GM10266 (cell line): ENCODE data around the gene ADGRG1.

Experiments
- DNase-seq: peaks from one replicate; pipeline ENCODE4 v3.0.0; 2012; ENCODE audit errors: extremely low spot score
- TF ChIP-seq, protein P1 (sequence below): IDR thresholded peaks from 2 replicates; pipeline ENCODE4 v1.5.1; 2012; ENCODE audit warnings: mild to moderate bottlenecking, low read depth; ENCODE audit not compliant: control insufficient read depth, insufficient read depth; ENCODE audit errors: missing control alignments

Gene ADGRG1

GRCh38 chr16:57672416-57672815 lies 44.0 kb downstream of the ADGRG1 start:
- TF ChIP-seq, protein P1, sequence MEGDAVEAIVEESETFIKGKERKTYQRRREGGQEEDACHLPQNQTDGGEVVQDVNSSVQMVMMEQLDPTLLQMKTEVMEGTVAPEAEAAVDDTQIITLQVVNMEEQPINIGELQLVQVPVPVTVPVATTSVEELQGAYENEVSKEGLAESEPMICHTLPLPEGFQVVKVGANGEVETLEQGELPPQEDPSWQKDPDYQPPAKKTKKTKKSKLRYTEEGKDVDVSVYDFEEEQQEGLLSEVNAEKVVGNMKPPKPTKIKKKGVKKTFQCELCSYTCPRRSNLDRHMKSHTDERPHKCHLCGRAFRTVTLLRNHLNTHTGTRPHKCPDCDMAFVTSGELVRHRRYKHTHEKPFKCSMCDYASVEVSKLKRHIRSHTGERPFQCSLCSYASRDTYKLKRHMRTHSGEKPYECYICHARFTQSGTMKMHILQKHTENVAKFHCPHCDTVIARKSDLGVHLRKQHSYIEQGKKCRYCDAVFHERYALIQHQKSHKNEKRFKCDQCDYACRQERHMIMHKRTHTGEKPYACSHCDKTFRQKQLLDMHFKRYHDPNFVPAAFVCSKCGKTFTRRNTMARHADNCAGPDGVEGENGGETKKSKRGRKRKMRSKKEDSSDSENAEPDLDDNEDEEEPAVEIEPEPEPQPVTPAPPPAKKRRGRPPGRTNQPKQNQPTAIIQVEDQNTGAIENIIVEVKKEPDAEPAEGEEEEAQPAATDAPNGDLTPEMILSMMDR: no peak

GRCh38 chr16:57672824-57673223 lies 44.4 kb downstream of the ADGRG1 start:
- TF ChIP-seq, protein P1: no peak
- DNase-seq: no peak

More at GRCh38 chr16:57672416-57672815, 44.0 kb downstream of the ADGRG1 start:
- no peak for DNase-seq

DNA sequence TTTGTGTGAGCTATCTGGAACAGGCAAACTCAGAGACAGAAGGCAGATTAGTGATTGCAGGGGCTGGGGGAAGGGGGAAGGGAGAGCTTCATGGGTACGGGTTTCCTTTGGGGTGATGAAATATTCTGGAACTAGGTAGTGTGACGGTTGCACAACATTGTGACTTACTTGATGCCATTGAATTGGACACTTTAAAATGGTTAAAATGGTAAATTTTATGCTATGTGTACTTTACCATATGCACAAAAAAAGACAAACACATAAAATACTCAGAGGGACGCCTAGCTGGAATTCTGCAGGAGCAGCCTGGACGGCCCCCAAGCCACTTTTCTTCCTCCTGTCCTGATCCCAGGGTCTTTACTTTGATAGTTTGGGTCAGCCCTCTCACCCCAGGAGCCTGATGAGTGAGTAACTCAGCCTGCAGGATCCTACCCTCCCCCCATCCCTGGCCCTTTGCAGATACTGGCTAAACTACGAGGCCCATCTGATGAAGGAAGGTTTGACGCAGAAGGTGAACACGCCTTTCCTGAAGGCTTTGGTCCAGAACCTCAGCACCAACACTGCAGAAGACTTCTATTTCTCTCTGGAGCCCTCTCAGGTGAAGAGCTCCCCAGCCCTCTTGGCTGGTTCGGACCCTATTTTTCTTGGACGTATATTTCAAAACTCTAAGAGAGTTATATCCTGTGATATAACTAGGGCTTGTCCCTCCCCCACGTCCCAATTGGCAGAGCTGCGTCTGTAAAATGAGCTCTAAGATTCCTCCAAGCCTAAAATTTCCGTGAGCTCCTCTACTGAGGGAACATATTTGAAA lies 47.5 kb downstream of the ADGRG1 start:
- TF ChIP-seq, protein P1: no peak
- DNase-seq: no peak

GRCh38 chr16:57676553-57677085 lies 48.2 kb downstream of the ADGRG1 start:
- TF ChIP-seq, protein P1: no peak
- no peak for DNase-seq

GRCh38 chr16:57677622-57678369 lies 49.4 kb downstream of the ADGRG1 start:
- TF ChIP-seq, protein P1: no peak
- no peak for DNase-seq

DNA sequence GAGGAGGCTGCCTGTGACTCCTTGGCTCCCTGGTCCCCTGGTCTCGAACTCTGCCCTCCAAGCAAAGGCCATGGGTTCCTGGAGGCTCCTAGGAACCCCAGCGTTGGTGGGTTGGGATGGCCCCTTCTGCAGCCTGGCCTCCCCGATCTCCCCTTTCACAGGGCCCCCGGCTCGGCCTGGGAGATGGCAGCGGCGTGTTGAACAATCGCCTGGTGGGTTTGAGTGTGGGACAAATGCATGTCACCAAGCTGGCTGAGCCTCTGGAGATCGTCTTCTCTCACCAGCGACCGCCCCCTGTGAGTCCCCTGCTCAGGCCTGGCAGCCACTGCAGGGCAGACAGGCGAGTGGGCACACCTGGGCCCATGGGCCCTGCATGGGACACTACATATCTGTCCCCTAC lies 50.6 kb downstream of the ADGRG1 start:
- no peak for DNase-seq
- TF ChIP-seq, protein P1: no peak

DNA sequence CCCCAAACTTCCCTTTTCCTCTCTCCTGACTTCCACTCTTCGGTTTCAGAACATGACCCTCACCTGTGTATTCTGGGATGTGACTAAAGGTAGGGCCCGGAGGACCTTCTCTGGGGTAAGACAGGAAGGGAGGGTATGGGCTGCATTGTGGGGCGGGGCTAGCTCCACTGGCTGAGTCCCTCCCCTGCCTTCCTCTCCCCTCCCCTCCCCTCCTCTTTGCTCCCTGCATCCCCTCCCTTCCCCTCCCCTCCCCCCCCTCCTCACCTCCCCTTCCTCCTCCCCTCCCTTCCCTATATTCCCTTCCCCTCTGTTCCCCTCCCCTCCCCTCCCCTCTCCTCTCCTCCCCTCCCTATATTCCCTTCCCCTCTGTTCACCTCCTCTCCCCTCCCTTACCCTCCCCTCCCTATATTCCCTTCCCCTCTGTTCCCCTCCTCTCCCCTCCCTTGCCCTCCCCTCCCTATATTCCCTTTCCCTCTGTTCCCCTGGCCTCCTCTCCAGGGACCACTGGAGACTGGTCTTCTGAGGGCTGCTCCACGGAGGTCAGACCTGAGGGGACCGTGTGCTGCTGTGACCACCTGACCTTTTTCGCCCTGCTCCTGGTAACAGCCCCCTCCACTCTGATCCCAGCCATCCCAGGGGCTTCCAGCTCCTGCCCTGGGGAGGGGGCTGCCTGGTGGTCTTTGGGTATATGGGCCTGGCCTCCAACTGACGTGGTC lies 51.5 kb downstream of the ADGRG1 start:
- TF ChIP-seq, protein P1: no peak
- DNase-seq: no peak
